Brain pericyte (primary cell): Measurements from ENCODE around the gene UNC45A.
"Not testable (repeated sequence)": the region's sequence is repeated elsewhere in the genome, so short reads cannot be mapped to it uniquely, and the experiment has no call there.

Source experiments
- DNase-seq: peaks from one replicate; pipeline ENCODE4 v3.0.0-alpha.2; 2012; ENCODE audit warnings: low read depth, low spot score

Gene UNC45A

GRCh38 chr15:90918034-90918788 lies 16.9 kb upstream of the UNC45A start:
- DNase-seq = no peak

GRCh38 chr15:90918835-90919234 lies 16.2 kb upstream of the UNC45A start:
- DNase-seq = no peak

GRCh38 chr15:90921887-90922286 lies 13.2 kb upstream of the UNC45A start:
- DNase-seq = no peak

- not testable (repeated sequence) for DNase-seq
Observed at GRCh38 chr15:90922712-90923322, 12.3 kb upstream of the UNC45A start.

- no peak for DNase-seq
Observed at GRCh38 chr15:90924375-90924774, 10.7 kb upstream of the UNC45A start.

GRCh38 chr15:90926766-90927165 lies 8.3 kb upstream of the UNC45A start:
- DNase-seq = not testable (repeated sequence)

- DNase-seq = not testable (repeated sequence)
Observed at GRCh38 chr15:90928106-90928505, 7.0 kb upstream of the UNC45A start.

GRCh38 chr15:90929246-90930019 lies 5.7 kb upstream of the UNC45A start:
- no peak for DNase-seq

GRCh38 chr15:90930861-90931574 lies 4.1 kb upstream of the UNC45A start:
- no peak for DNase-seq

GRCh38 chr15:90931575-90931827 lies 3.6 kb upstream of the UNC45A start:
- no peak for DNase-seq

- no peak for DNase-seq
Observed at GRCh38 chr15:90931828-90932659, 3.0 kb upstream of the UNC45A start, which contains the start of gene HDDC3. HDDC3 (minus strand) TSS chr15:90932549; CDS start chr15:90932540, 9 bp downstream.

GRCh38 chr15:90932660-90932991 lies 2.5 kb upstream of the UNC45A start:
- DNase-seq = no peak

- DNase-seq = no peak
Observed at GRCh38 chr15:90933301-90933700, 1.8 kb upstream of the UNC45A start.

GRCh38 chr15:90934256-90934948 lies 683 bp upstream of the UNC45A start:
- DNase-seq = no peak

- no peak for DNase-seq
Observed at GRCh38 chr15:90936823-90937222, 1.7 kb downstream of the UNC45A start.

- DNase-seq = no peak
Observed at GRCh38 chr15:90938261-90938660, 3.2 kb downstream of the UNC45A start.

GRCh38 chr15:90939756-90940155 lies 4.7 kb downstream of the UNC45A start:
- no peak for DNase-seq

GRCh38 chr15:90941038-90941437 lies 6.0 kb downstream of the UNC45A start:
- no peak for DNase-seq

GRCh38 chr15:90942354-90943120 lies 7.5 kb downstream of the UNC45A start:
- no peak for DNase-seq

GRCh38 chr15:90945091-90945490 lies 10.0 kb downstream of the UNC45A start:
- DNase-seq = no peak
